Sigmoid colon (tissue), 7 donors: ENCODE data around the gene LRFN4. TPM values are rescaled to one million over a fixed set of nuclear protein-coding genes. Genes with fewer than 3 reads are reported as not detected.

Source experiments
- DNase-seq: peaks from one replicate; pipeline ENCODE4 v3.0.0-alpha.2; 2019
- H3K27ac ChIP-seq, 4 donors: fragments of 200-600 bp; sonication (generic); one replicate each; pipeline ENCODE4 v1.5.1; 2016 to 2019; ENCODE audit warnings: mild to moderate bottlenecking in 1 of 4
- H3K27me3 ChIP-seq, 3 donors: fragments of 200-600 bp; sonication (generic); one replicate each; pipeline ENCODE4 v1.5.1; 2019; ENCODE audit warnings: mild to moderate bottlenecking in 1 of 3
- H3K36me3 ChIP-seq, 4 donors: fragments of 200-600 bp; sonication (generic); one replicate each; pipeline ENCODE4 v1.5.1; 2016 to 2019
- H3K4me1 ChIP-seq, 4 donors: fragments of 200-600 bp; sonication (generic); one replicate each; pipeline ENCODE4 v1.5.1; 2017 to 2019
- H3K4me3 ChIP-seq, 4 donors: fragments of 200-600 bp; sonication (generic); one replicate each; pipeline ENCODE4 v1.5.1; 2017 to 2019; ENCODE audit warnings: mild to moderate bottlenecking in 2 of 4, moderate library complexity in 1 of 4
- H3K9me3 ChIP-seq, 4 donors: fragments of 200-600 bp in 3 of 4; sonication (generic) in 3 of 4; one replicate each; pipeline versions ENCODE4 v1.5.1 to v1.6.1; 2013 to 2019
- EP300 ChIP-seq, 4 donors: sonication (generic); formaldehyde crosslinking; IDR thresholded peaks; one replicate each; pipeline ENCODE4 v1.6.1; 2017; ENCODE audit warnings: antibody characterized with exemption in 4 of 4
- POLR2A ChIP-seq, 2 donors: fragments of 450-650 bp; IDR thresholded peaks; one replicate each; pipeline ENCODE4 v1.6.1; 2016; ENCODE audit warnings: antibody characterized with exemption in 2 of 2, mild to moderate bottlenecking in 2 of 2, moderate library complexity in 2 of 2
- POLR2AphosphoS5 ChIP-seq, 4 donors: sonication (generic); formaldehyde crosslinking; IDR thresholded peaks; one replicate each; pipeline ENCODE4 v1.6.1; 2017; ENCODE audit warnings: antibody characterized with exemption in 4 of 4
- WGBS, 2 donors: extraction: QIAGEN DNeasy Blood & Tissue Kit; methylation state at CpG; one replicate each; pipeline ENCODE4 v1.1.7; 2013; 5-methylcytosine and 5-hydroxymethylcytosine counted together
- intact Hi-C: fragments of 100-400 bp; cut with DNase I; formaldehyde crosslinking; loops from one replicate; pipeline ENCODE4 v1.15.1; 2023
- polyA plus RNA-seq, 3 donors: library from polyadenylated mRNA; stranded (reverse); fragments of 200-250 nt; gene quantifications; one replicate each; pipeline ENCODE4 v1.2.3, GENCODE V29; 2013
- total RNA-seq, 4 donors: library from RNA; depleted of rRNA; stranded (reverse); fragments of >200 nt; gene quantifications; one replicate each; pipeline ENCODE4 v1.1.0, GENCODE V29; 2016
- TF ChIP-seq, protein P1 (sequence below), 4 experiments: fragments of 450-650 bp in 3 of 4; fragments of 200-600 bp in 1 of 4; IDR thresholded peaks; one replicate each; pipeline ENCODE4 v1.5.1; 2016 to 2019; ENCODE audit warnings: antibody characterized with exemption in 4 of 4, mild to moderate bottlenecking in 3 of 4, moderate library complexity in 2 of 4
- donor health status: healthy with polysubstance abuse.
- donor health status: Bipolar disorder and iron deficiency.
- donor health status: healthy.

Gene LRFN4
- total and polyA plus RNA-seq, 7 donors: 4.2 to 32.2 (median 4.6) TPM

DNA sequence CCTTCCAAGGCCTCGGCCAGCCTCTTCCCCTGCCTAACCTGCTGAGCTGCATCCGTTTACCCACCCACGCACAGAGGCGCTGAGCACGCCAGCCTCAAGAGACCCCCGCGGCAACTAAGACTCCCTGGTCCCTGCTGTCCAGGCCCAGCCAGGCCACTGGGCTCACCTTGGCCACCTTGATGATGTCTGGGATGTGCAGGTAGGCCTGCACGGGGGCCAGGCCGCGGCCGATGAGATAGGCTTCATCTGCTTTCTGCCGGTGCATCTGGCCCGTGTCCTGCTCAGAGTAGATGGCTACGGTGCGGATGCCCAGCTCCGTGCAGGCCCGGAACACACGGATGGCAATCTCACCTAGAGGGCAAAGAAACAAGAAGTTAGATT, 14.6 kb downstream of the LRFN4 start:
- Histone ChIP-seq H3K36me3 (peaks cover 0 to 5% (median 2%) of the 10 kb centered on the region in 4 donors), H3K4me1 (no peaks in the 10 kb centered on the region), H3K27me3 (no peaks in the 10 kb centered on the region), H3K9me3 (no peaks in the 10 kb centered on the region), H3K27ac (no peak overlapping the region), H3K4me3 (no peak overlapping the region)
- no peak for TF ChIP-seq EP300 (IDR thresholded peaks at IDR 0.05)
- TF ChIP-seq, protein P1, sequence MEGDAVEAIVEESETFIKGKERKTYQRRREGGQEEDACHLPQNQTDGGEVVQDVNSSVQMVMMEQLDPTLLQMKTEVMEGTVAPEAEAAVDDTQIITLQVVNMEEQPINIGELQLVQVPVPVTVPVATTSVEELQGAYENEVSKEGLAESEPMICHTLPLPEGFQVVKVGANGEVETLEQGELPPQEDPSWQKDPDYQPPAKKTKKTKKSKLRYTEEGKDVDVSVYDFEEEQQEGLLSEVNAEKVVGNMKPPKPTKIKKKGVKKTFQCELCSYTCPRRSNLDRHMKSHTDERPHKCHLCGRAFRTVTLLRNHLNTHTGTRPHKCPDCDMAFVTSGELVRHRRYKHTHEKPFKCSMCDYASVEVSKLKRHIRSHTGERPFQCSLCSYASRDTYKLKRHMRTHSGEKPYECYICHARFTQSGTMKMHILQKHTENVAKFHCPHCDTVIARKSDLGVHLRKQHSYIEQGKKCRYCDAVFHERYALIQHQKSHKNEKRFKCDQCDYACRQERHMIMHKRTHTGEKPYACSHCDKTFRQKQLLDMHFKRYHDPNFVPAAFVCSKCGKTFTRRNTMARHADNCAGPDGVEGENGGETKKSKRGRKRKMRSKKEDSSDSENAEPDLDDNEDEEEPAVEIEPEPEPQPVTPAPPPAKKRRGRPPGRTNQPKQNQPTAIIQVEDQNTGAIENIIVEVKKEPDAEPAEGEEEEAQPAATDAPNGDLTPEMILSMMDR (IDR thresholded peaks at IDR 0.05): no peak
- no peak for TF ChIP-seq POLR2A (IDR thresholded peaks at IDR 0.05)
- TF ChIP-seq POLR2AphosphoS5 (IDR thresholded peaks at IDR 0.05): no peak
- intact Hi-C loops: no loop called here
- WGBS, 2 donors: 96 to 97% methylated on average over 18 of the region's 18 CpGs
- no peak for DNase-seq

DNA sequence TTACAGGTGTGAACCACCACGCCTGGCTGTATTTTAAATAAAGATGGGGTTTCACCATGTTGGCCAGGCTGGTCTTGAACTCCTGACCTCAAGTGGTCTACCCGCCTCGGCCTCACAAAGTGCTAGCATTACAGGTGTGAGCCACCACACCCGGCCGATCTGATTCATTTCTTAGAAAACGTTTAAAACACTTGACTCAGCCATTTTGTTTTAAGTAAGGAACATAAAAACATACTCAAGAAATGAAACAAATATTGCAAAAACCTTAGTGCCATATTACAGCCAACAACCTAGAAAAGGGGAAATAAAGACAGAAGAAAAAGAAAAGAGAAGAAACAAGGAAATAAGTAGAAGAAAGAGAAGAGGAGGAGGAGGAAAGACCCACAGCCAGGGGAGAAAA, 17.4 kb downstream of the LRFN4 start:
- Histone ChIP-seq H3K36me3 (peaks cover 0 to 5% (median 2%) of the 10 kb centered on the region in 4 donors), H3K27ac (no peak overlapping the region), H3K4me3 (no peak overlapping the region), H3K9me3 (no peaks in the 10 kb centered on the region), H3K4me1 (no peaks in the 10 kb centered on the region), H3K27me3 (no peaks in the 10 kb centered on the region)
- 83% methylated on average over 6 of the region's 6 CpGs for WGBS, 2 donors
- TF ChIP-seq POLR2A (IDR thresholded peaks at IDR 0.05) (no peak), EP300 (IDR thresholded peaks at IDR 0.05) (no peak), POLR2AphosphoS5 (IDR thresholded peaks at IDR 0.05) (no peak)
- TF ChIP-seq, protein P1 (IDR thresholded peaks at IDR 0.05): no peak
- intact Hi-C loops: no loop called here
- no peak for DNase-seq

DNA sequence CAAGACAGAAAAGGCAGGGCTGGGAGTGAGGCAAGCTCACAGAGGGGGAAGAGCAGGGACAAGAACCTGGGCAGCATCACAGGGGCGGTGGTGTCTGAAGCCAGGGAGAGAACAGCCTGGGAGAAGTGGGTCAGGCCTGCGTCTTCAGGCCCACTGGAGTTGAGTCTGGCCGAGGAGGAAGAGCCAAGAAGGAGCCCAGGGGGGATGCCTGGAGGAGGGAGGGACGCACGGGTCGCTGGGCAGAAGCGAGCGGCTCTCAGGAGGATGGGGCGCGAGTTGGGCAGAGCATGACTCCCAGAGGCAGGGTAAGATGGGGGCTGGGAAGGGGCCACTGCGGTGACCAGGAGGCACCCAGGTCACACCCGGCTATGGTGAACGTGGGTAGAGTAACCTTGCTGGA, 18.5 kb downstream of the LRFN4 start:
- H3K27me3 ChIP-seq: no peaks in the 10 kb centered on the region
- H3K4me3 ChIP-seq: no peak overlapping the region
- peaks cover 0 to 2% (median 0%) of the 10 kb centered on the region in 4 donors for H3K36me3 ChIP-seq
- no peaks in the 10 kb centered on the region for H3K4me1 ChIP-seq
- WGBS, 2 donors: 88 to 91% methylated on average over 13 of the region's 13 CpGs
- TF ChIP-seq EP300 (IDR thresholded peaks at IDR 0.05): no peak
- TF ChIP-seq, protein P1 (IDR thresholded peaks at IDR 0.05): no peak
- TF ChIP-seq POLR2A (IDR thresholded peaks at IDR 0.05): no peak
- intact Hi-C loops: no loop called here
- no peaks in the 10 kb centered on the region for H3K9me3 ChIP-seq
- DNase-seq: no peak
- no peak overlapping the region for H3K27ac ChIP-seq

DNA sequence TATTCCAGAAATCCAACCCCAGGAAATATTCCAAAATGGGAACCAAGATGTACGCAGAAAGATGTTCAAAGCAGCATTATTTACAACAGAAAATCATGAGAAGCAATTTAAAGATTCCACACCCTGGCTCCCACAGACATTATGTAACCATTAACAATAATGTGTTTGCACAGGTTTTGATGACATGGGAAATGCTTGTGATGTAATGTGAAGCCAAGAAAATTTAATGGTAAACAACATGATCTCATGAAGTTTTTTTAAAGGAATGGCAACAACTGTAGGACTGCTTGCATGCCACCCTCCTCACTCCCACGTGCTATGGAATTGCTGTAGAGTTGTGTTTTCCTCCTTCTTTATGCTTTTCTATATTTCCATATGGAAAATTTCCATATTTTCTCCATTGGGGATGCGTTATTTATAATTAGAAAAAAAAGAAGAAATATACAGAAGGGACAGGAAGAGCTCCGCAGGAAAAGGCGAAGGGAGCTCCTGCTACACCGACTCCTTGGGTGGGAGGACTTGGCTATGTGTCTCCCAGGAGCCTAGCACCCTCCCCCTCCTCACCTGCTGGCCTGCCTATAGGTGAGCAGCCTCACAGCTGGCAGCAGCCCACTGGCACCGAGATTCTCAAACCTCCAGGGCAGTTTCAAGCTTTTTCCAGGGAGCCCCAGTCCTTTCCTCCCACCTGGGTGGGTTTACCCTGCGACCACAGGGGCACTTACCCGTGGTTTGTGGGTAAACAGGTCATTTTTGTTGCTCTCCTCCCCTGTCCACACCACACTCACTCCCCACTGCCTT, 20.9 kb downstream of the LRFN4 start:
- peaks cover 0 to 8% (median 7%) of the 10 kb centered on the region in 4 donors for H3K4me1 ChIP-seq
- no peaks in the 10 kb centered on the region for H3K36me3 ChIP-seq
- DNase-seq: no peak
- no peaks in the 10 kb centered on the region for H3K27me3 ChIP-seq
- TF ChIP-seq POLR2A (IDR thresholded peaks at IDR 0.05): no peak
- TF ChIP-seq POLR2AphosphoS5 (IDR thresholded peaks at IDR 0.05): no peak
- TF ChIP-seq, protein P1 (IDR thresholded peaks at IDR 0.05): no peak
- 80 to 83% methylated on average over 9 of the region's 9 CpGs for WGBS, 2 donors
- intact Hi-C loops: no loop called here
- no peak overlapping the region for H3K27ac ChIP-seq
- H3K9me3 ChIP-seq: no peaks in the 10 kb centered on the region
- no peak overlapping the region for H3K4me3 ChIP-seq

DNA sequence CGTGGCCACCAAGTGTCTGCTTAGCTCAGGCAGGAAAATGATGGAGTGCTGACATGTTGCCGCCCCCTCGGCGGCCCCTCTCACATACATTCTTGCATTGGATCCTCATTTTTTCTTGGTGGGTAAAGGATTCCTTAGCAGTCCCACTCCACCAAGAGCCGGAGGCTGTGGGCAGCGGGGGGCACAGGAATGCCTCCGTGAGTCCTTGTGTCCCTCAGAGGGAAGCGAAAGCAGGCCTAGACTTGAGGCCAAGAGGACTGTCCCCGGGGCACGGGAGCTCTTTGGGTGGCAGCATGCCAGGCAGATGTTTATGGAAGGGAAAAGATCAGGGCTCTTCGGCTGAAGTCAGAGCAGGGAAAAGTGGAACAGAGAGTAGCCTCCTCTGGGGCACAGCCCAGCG, 21.6 kb downstream of the LRFN4 start:
- Histone ChIP-seq H3K27me3 (no peaks in the 10 kb centered on the region), H3K27ac (no peak overlapping the region), H3K4me1 (peaks cover 0 to 12% (median 9%) of the 10 kb centered on the region in 4 donors), H3K9me3 (no peaks in the 10 kb centered on the region), H3K4me3 (no peak overlapping the region), H3K36me3 (no peaks in the 10 kb centered on the region)
- intact Hi-C loops: no loop called here
- no peak for TF ChIP-seq POLR2A (IDR thresholded peaks at IDR 0.05)
- no peak for TF ChIP-seq EP300 (IDR thresholded peaks at IDR 0.05)
- TF ChIP-seq POLR2AphosphoS5 (IDR thresholded peaks at IDR 0.05): no peak
- TF ChIP-seq, protein P1 (IDR thresholded peaks at IDR 0.05): no peak
- whole genome bisulfite sequencing, 2 donors: 70 to 73% methylated on average over 12 of the region's 12 CpGs
- DNase-seq: no peak
